ENCODE results near the gene KIAA1671.

- no peak for TF ChIP-seq CTCF (IDR thresholded peaks at IDR 0.05)
- peak; percentile 50 to 80 (median 72) for TF ChIP-seq POLR2AphosphoS5 (IDR thresholded peaks at IDR 0.05)
- no peak for TF ChIP-seq POLR2A (IDR thresholded peaks at IDR 0.05)
Measured at GRCh38 chr22:25153961-25154666, 201.6 kb downstream of the KIAA1671 start.
